Fibroblast of lung (primary cell): ENCODE measurements around the gene USP5. TPM values are rescaled to one million over a fixed set of nuclear protein-coding genes. Genes with fewer than 3 reads are reported as not detected.

Experiments
- DNase-seq, 2 donors: peaks; one replicate each; pipeline versions ENCODE4 v3.0.0 to v3.0.0-alpha.2; 2010; ENCODE audit warnings: low read depth in 2 of 2
- H2AFZ ChIP-seq: 2 replicates; pipeline ENCODE4 v1.5.1; 2012; ENCODE audit warnings: low read length, control low read depth, inconsistent platforms
- H3K27ac ChIP-seq: 2 replicates; pipeline ENCODE4 v1.5.1; 2011; ENCODE audit warnings: low read length, control low read depth; ENCODE audit not compliant: insufficient read depth
- H3K27me3 ChIP-seq: 2 replicates; pipeline ENCODE4 v1.5.1; 2011; ENCODE audit warnings: mild to moderate bottlenecking, low read length; ENCODE audit not compliant: control insufficient read depth, insufficient read depth
- H3K36me3 ChIP-seq: 2 replicates; pipeline ENCODE4 v1.5.1; 2011; ENCODE audit warnings: low read length; ENCODE audit not compliant: control insufficient read depth, insufficient read depth
- H3K4me1 ChIP-seq: 2 replicates; pipeline ENCODE4 v1.5.1; 2011; ENCODE audit warnings: low read length; ENCODE audit not compliant: control insufficient read depth, insufficient read depth; ENCODE audit errors: extremely low read depth
- H3K4me2 ChIP-seq: 2 replicates; pipeline ENCODE4 v1.5.1; 2011; ENCODE audit warnings: low read length, control low read depth; ENCODE audit not compliant: insufficient read depth; ENCODE audit errors: extremely low read depth
- H3K4me3 ChIP-seq, 4 experiments: fragments of 200-600 bp in 1 of 4; sonication (generic) in 1 of 4; replicated peaks in 1 of 4; 2 replicates each; pipeline ENCODE4 v1.5.1; 2011 to 2016; ENCODE audit warnings: low read length in 4 of 4, low read depth in 3 of 4, mild to moderate bottlenecking in 3 of 4, control low read depth in 2 of 4, inconsistent platforms in 1 of 4, mixed read lengths in 1 of 4; ENCODE audit not compliant: insufficient read depth in 1 of 4; ENCODE audit errors: control extremely low read depth in 1 of 4
- H3K79me2 ChIP-seq: 2 replicates; pipeline ENCODE4 v1.5.1; 2012; ENCODE audit warnings: mild to moderate bottlenecking, low read length, inconsistent platforms; ENCODE audit not compliant: control insufficient read depth, insufficient read depth
- H3K9ac ChIP-seq: 2 replicates; pipeline ENCODE4 v1.5.1; 2011; ENCODE audit warnings: mild to moderate bottlenecking, low read length, control low read depth; ENCODE audit not compliant: insufficient read depth
- H3K9me3 ChIP-seq: 2 replicates; pipeline ENCODE4 v1.5.1; 2012; ENCODE audit warnings: low read depth, low read length; ENCODE audit not compliant: control insufficient read depth, insufficient read depth
- H4K20me1 ChIP-seq: 2 replicates; pipeline ENCODE4 v1.5.1; 2011; ENCODE audit warnings: low read length; ENCODE audit not compliant: control insufficient read depth, insufficient read depth; ENCODE audit errors: extremely low read depth
- EZH2 ChIP-seq: IDR thresholded peaks from 2 replicates; pipeline ENCODE4 v1.5.1; 2012; ENCODE audit warnings: low read length, control low read depth, mild to moderate bottlenecking; ENCODE audit errors: missing control alignments
- polyA plus RNA-seq, 2 donors: library from polyadenylated mRNA; depleted of rRNA in 1 of 2; stranded (reverse) in 1 of 2; unstranded in 1 of 2; fragments of >200 nt; gene quantifications; 2 replicates each; pipeline ENCODE4 v1.2.1, GENCODE V29; 2011 to 2012; ENCODE audit warnings: missing spikeins in 1 of 2
- total RNA-seq: library from RNA; depleted of rRNA; stranded (reverse); fragments of >200 nt; gene quantifications from 2 replicates; pipeline ENCODE4 v1.2.1, GENCODE V29; 2014
- TF ChIP-seq, protein P1 (sequence below), 2 donors: IDR thresholded peaks in 1 of 2; conservative IDR thresholded peaks in 1 of 2; 1 replicate in 1 of 2; 2 replicates in 1 of 2; pipeline ENCODE4 v1.5.1; 2011 to 2012; ENCODE audit warnings: low read length in 2 of 2, control low read depth in 1 of 2, inconsistent platforms in 1 of 2, low read depth in 1 of 2, mild to moderate bottlenecking in 1 of 2

Gene USP5
- total and polyA plus RNA-seq, 2 donors (not counting 1 experiment from before 2014, with no cell fraction given), result 42.2 to 69.9 TPM

DNA sequence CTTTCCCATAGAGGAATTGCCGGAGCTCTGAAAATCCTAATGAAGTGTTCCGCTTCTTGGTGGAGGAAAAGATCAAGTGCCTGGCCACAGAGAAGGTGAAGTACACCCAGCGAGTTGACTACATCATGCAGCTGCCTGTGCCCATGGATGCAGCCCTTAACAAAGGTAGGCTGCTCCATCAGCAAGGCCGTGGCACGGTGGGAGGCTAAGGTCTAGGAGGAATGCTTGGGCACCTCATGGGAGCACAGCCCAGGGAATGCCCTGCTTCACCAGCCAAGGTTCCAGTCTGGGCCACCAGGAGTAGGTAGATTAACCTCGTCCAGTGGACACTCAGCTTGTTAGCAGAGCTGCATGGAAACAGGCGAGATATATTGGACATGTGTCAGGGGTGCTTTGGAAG lies 9.0 kb downstream of the USP5 start:
- DNase-seq, result no peak
- H3K4me2 ChIP-seq, result no peak overlapping the region
- no peak overlapping the region for H3K9ac ChIP-seq
- no peaks in the 10 kb centered on the region for H3K9me3 ChIP-seq
- H3K36me3 ChIP-seq, result peaks cover 40% of the 10 kb centered on the region
- no peak for TF ChIP-seq EZH2
- TF ChIP-seq, protein P1, sequence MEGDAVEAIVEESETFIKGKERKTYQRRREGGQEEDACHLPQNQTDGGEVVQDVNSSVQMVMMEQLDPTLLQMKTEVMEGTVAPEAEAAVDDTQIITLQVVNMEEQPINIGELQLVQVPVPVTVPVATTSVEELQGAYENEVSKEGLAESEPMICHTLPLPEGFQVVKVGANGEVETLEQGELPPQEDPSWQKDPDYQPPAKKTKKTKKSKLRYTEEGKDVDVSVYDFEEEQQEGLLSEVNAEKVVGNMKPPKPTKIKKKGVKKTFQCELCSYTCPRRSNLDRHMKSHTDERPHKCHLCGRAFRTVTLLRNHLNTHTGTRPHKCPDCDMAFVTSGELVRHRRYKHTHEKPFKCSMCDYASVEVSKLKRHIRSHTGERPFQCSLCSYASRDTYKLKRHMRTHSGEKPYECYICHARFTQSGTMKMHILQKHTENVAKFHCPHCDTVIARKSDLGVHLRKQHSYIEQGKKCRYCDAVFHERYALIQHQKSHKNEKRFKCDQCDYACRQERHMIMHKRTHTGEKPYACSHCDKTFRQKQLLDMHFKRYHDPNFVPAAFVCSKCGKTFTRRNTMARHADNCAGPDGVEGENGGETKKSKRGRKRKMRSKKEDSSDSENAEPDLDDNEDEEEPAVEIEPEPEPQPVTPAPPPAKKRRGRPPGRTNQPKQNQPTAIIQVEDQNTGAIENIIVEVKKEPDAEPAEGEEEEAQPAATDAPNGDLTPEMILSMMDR (conservative IDR thresholded peaks at IDR 0.05 in 1 of 2, IDR thresholded peaks at IDR 0.05 in 1 of 2; ENCODE audit: low read depth in 1 of 2, low read length in 2 of 2), result no peak
- H2AFZ ChIP-seq, result no peak overlapping the region
- H3K27me3 ChIP-seq, result no peaks in the 10 kb centered on the region
- no peak overlapping the region for H3K4me3 ChIP-seq
- no peak overlapping the region for H3K27ac ChIP-seq
- no peaks in the 10 kb centered on the region for H3K79me2 ChIP-seq
- no peaks in the 10 kb centered on the region for H3K4me1 ChIP-seq
- no peaks in the 10 kb centered on the region for H4K20me1 ChIP-seq

DNA sequence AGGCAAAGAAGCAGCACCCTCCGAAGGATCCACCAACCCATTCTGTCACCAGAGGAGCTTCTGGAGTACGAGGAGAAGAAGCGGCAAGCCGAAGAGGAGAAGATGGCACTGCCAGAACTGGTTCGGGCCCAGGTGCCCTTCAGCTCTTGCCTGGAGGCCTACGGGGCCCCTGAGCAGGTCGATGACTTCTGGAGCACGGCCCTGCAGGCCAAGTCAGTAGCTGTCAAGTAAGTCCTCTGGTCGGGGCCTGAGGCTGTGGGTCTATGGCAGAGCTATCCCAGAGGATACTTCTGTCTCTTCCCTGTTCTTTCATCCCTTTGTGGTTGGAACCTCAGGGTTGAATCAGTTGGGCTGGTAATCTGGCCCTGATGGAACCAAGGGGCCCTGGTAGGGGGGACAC lies 9.4 kb downstream of the USP5 start:
- Histone ChIP-seq H3K9me3 (no peaks in the 10 kb centered on the region), H3K27ac (no peak overlapping the region), H3K79me2 (no peaks in the 10 kb centered on the region), H3K27me3 (no peaks in the 10 kb centered on the region), H3K4me1 (no peaks in the 10 kb centered on the region), H3K9ac (no peak overlapping the region), H3K36me3 (peaks cover 42% of the 10 kb centered on the region), H2AFZ (no peak overlapping the region), H3K4me2 (no peak overlapping the region), H4K20me1 (no peaks in the 10 kb centered on the region), H3K4me3 (no peak overlapping the region)
- no peak for TF ChIP-seq EZH2
- TF ChIP-seq, protein P1 (conservative IDR thresholded peaks at IDR 0.05 in 1 of 2, IDR thresholded peaks at IDR 0.05 in 1 of 2; ENCODE audit: low read depth in 1 of 2, low read length in 2 of 2), result no peak
- DNase-seq, result no peak

DNA sequence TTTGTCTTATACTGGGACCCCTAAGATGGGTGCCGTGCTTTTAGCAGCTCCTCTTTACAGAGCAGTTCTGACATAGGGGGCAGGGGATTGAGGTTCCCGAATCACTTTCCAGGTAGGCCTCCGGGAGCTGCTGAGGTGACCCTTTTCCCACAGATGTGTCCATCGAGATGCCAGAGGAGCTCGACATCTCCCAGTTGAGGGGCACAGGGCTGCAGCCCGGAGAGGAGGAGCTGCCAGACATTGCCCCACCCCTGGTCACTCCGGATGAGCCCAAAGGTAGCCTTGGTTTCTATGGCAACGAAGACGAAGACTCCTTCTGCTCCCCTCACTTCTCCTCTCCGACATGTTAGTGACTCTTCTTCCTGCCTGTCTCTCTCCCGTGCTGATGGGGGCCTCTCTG lies 11.1 kb downstream of the USP5 start:
- Histone ChIP-seq H2AFZ (no peak overlapping the region), H3K4me2 (no peak overlapping the region), H3K4me1 (peaks cover 4% of the 10 kb centered on the region), H3K79me2 (peaks cover 7% of the 10 kb centered on the region), H3K27ac (no peak overlapping the region), H4K20me1 (no peaks in the 10 kb centered on the region), H3K4me3 (no peak overlapping the region), H3K9me3 (no peaks in the 10 kb centered on the region), H3K27me3 (no peaks in the 10 kb centered on the region), H3K36me3 (peaks cover 34% of the 10 kb centered on the region), H3K9ac (no peak overlapping the region)
- DNase-seq, result no peak
- TF ChIP-seq EZH2, result no peak
- TF ChIP-seq, protein P1 (conservative IDR thresholded peaks at IDR 0.05 in 1 of 2, IDR thresholded peaks at IDR 0.05 in 1 of 2; ENCODE audit: low read depth in 1 of 2, low read length in 2 of 2), result no peak
